ENCODE measurements around the gene PHKB. TPM values are rescaled to one million over a fixed set of nuclear protein-coding genes. Genes with fewer than 3 reads are reported as not detected.

Gene PHKB
- total RNA-seq, 1 donor, result 79.3 TPM

GRCh38 chr16:47581114-47581513 is 120.0 kb downstream of the PHKB start:
- DNase-seq (ENCODE audit: low read depth), result no peak
- H3K4me3 ChIP-seq (ENCODE audit: low read depth, low read length), result no peak overlapping the region
- TF ChIP-seq, protein P1, sequence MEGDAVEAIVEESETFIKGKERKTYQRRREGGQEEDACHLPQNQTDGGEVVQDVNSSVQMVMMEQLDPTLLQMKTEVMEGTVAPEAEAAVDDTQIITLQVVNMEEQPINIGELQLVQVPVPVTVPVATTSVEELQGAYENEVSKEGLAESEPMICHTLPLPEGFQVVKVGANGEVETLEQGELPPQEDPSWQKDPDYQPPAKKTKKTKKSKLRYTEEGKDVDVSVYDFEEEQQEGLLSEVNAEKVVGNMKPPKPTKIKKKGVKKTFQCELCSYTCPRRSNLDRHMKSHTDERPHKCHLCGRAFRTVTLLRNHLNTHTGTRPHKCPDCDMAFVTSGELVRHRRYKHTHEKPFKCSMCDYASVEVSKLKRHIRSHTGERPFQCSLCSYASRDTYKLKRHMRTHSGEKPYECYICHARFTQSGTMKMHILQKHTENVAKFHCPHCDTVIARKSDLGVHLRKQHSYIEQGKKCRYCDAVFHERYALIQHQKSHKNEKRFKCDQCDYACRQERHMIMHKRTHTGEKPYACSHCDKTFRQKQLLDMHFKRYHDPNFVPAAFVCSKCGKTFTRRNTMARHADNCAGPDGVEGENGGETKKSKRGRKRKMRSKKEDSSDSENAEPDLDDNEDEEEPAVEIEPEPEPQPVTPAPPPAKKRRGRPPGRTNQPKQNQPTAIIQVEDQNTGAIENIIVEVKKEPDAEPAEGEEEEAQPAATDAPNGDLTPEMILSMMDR (IDR thresholded peaks at IDR 0.05; ENCODE audit: insufficient read depth, low read length), result no peak

DNA sequence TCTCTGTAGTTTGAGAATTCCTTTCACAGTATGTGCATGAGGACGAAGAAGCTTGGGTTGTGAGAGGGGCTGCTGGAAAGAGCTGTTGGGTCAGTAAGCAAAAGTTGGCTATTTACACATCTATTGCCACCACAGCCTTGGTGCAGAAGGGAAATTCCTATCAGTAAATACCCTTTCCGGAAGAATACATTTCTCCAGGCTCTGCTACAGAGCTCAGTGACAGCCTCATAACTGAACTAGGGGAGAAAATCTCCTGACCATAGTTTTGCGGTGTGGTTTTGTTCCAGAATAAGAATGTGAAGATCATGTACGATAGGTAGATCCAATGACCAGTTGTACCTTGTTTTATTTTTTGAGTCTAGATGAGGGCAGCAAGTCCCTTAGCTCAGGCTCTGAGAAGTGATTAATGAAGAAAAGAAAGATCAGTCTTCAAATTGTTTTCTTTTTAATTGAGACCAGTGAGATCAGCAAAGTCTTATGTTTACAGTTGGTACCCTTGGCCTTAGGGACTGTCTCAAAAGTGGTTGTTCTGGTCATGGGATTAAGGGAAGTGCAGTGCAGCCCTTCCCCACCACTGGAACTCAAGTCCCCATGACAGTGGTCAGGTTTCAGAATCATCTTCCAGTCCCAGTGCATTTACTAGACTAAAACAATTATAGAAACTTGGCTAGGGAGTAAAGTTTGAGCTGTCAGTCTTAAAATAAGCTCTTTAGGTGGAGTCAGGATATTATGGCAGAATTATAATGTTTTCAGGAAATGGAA is 123.5 kb downstream of the PHKB start:
- H3K4me3 ChIP-seq (ENCODE audit: low read depth, low read length), result no peak overlapping the region
- no peak for DNase-seq (ENCODE audit: low read depth)
- TF ChIP-seq, protein P1 (IDR thresholded peaks at IDR 0.05; ENCODE audit: insufficient read depth, low read length), result no peak

DNA sequence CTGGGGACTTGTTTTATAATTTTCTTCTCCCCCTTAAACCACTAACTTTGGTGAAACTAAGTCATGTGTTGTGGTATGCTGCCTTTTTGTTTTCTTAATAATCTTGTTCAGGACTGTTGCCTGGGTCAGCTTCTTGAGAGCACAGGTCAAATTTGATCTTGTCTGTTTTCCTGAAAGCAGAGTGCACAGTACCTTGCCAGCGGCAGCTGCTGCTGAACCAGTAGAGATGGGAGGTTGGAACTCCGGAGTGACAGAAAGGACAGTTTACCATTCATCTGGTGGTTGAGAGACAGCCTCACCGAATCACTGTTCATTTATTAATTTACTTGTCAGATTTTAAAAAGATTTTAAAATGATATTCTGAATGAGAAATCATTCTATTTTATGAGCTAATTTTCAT is 125.0 kb downstream of the PHKB start:
- TF ChIP-seq, protein P1 (IDR thresholded peaks at IDR 0.05; ENCODE audit: insufficient read depth, low read length), result no peak
- DNase-seq (ENCODE audit: low read depth), result no peak
- H3K4me3 ChIP-seq (ENCODE audit: low read depth, low read length), result no peak overlapping the region

DNA sequence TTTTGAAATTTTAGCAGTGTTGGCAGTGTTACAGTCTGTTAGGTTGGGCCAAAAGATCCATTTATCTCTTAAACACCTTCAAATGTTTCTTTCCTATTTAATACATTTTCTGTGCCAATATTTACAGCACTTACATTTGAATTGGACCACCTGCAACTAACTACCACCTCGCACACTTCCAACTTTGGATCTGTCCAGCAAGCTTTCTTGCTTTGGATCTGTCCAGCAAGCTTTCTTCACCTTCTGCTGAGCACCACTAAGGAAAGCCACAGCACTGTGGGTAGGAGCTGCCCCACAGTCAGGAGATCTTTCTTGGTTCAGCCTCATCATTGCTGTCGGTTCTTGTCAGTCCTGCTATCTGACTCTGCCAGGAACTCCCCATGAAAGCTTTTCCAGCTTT is 129.3 kb downstream of the PHKB start:
- no peak overlapping the region for H3K4me3 ChIP-seq (ENCODE audit: low read depth, low read length)
- DNase-seq (ENCODE audit: low read depth), result no peak
- TF ChIP-seq, protein P1 (IDR thresholded peaks at IDR 0.05; ENCODE audit: insufficient read depth, low read length), result no peak

DNA sequence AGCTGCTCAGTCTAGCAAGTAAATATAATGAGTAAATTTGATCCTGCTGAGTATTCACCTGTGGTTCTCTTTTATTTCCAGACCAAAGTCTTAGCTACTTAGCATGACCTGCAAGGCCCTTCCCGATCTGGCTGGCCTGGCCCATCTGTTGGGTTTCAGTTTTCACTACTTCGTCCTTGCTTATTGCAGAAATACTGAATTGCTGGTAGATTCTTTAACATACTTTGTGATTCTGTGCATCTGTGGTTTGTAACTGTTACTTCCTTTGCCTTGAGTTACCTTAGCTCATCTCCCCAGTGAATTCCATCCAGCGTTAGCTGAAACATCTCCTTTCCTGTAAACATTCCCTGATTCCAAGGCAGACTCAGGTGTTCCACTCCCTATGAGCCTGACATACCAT is 131.1 kb downstream of the PHKB start:
- no peak for DNase-seq (ENCODE audit: low read depth)
- TF ChIP-seq, protein P1 (IDR thresholded peaks at IDR 0.05; ENCODE audit: insufficient read depth, low read length), result no peak
- no peak overlapping the region for H3K4me3 ChIP-seq (ENCODE audit: low read depth, low read length)

- DNase-seq (ENCODE audit: low read depth), result no peak
- TF ChIP-seq, protein P1 (IDR thresholded peaks at IDR 0.05; ENCODE audit: insufficient read depth, low read length), result no peak
- H3K4me3 ChIP-seq (ENCODE audit: low read depth, low read length), result no peak overlapping the region
Measured at GRCh38 chr16:47599512-47599911, 138.4 kb downstream of the PHKB start.

DNA sequence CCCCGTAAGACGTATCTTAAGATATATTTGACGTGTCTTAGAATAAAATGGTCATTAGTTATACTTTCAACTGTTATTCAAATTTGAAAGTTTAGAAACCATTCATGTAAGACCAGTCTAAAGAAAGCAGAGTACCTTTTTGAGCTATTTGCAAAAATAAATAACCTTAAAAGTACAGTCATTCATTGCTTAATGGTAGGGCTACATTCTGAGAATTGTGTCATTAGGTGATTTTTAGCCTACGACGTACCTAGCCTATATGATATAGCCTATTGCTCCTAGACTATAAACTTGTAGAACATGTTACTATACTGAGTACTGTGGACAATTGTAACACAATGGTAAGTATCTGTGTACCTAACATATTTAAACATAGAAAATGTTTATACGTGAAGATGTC is 139.2 kb downstream of the PHKB start:
- TF ChIP-seq, protein P1 (IDR thresholded peaks at IDR 0.05; ENCODE audit: insufficient read depth, low read length), result no peak
- DNase-seq (ENCODE audit: low read depth), result no peak

More for the DNA sequence above, 139.2 kb downstream of the PHKB start:
- H3K4me3 ChIP-seq (ENCODE audit: low read depth, low read length), result no peak overlapping the region
